ENCODE measurements around the gene RUNX1. TPM values are rescaled to one million over a fixed set of nuclear protein-coding genes. Genes with fewer than 3 reads are reported as not detected.

Gene RUNX1
- total RNA-seq, 1 donor from 2014 or later: 18.7 TPM

DNA sequence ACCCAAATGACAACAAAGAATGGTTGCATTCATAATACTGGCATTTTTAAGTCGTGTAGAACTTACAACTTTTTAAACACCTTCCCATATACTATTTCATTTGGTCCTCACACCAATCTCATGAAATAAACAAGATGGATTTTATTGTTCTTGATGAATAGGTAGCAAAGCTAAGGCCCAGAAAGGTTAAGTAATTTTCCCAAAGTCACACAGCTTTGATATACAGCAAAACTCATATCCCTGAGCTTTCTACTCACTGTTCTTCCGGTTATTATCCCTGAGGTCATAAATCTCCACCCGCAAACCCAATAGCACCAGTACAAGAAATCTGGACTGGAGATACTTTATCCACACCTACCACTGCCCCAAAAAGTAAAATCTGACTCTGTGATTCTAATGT, 186.2 kb downstream of the RUNX1 start:
- Mint-ChIP-seq H3K4me1 (ENCODE audit: unreplicated experiment) (peaks cover 25% of the 10 kb centered on the region), H3K4me3 (ENCODE audit: unreplicated experiment) (no peak overlapping the region), H3K36me3 (ENCODE audit: low read depth, unreplicated experiment) (peaks cover 15% of the 10 kb centered on the region), H3K27ac (ENCODE audit: unreplicated experiment) (peak overlapping the region; percentile 41), H3K27me3 (ENCODE audit: unreplicated experiment) (peaks cover 9% of the 10 kb centered on the region), H3K9me3 (ENCODE audit: unreplicated experiment) (no peaks in the 10 kb centered on the region)
- DNase-seq (ENCODE audit: low spot score): no peak
- no peak for TF ChIP-seq CTCF (IDR thresholded peaks at IDR 0.05; ENCODE audit: unreplicated experiment)

- no peak overlapping the region for H3K27ac Mint-ChIP-seq (ENCODE audit: unreplicated experiment)
- H3K4me3 Mint-ChIP-seq (ENCODE audit: unreplicated experiment): no peak overlapping the region
- H3K4me1 Mint-ChIP-seq (ENCODE audit: unreplicated experiment): peaks cover 14% of the 10 kb centered on the region
- H3K27me3 Mint-ChIP-seq (ENCODE audit: unreplicated experiment): peaks cover 8% of the 10 kb centered on the region
- peaks cover 15% of the 10 kb centered on the region for H3K36me3 Mint-ChIP-seq (ENCODE audit: low read depth, unreplicated experiment)
- no peak for DNase-seq (ENCODE audit: low spot score)
- TF ChIP-seq CTCF (IDR thresholded peaks at IDR 0.05; ENCODE audit: unreplicated experiment): no peak
- no peaks in the 10 kb centered on the region for H3K9me3 Mint-ChIP-seq (ENCODE audit: unreplicated experiment)
These were observed 187.8 kb downstream of the RUNX1 start for GRCh38 chr21:34861258-34861657.

- Mint-ChIP-seq H3K4me1 (ENCODE audit: unreplicated experiment) (peaks cover 3% of the 10 kb centered on the region), H3K9me3 (ENCODE audit: unreplicated experiment) (no peaks in the 10 kb centered on the region), H3K27me3 (ENCODE audit: unreplicated experiment) (peaks cover 5% of the 10 kb centered on the region), H3K27ac (ENCODE audit: unreplicated experiment) (no peak overlapping the region), H3K36me3 (ENCODE audit: low read depth, unreplicated experiment) (peaks cover 11% of the 10 kb centered on the region), H3K4me3 (ENCODE audit: unreplicated experiment) (no peak overlapping the region)
- no peak for DNase-seq (ENCODE audit: low spot score)
- TF ChIP-seq CTCF (IDR thresholded peaks at IDR 0.05; ENCODE audit: unreplicated experiment): no peak
These were observed 189.0 kb downstream of the RUNX1 start for GRCh38 chr21:34859976-34860653.

- Mint-ChIP-seq H3K27me3 (ENCODE audit: unreplicated experiment) (peaks cover 4% of the 10 kb centered on the region), H3K36me3 (ENCODE audit: low read depth, unreplicated experiment) (peaks cover 4% of the 10 kb centered on the region), H3K27ac (ENCODE audit: unreplicated experiment) (no peak overlapping the region), H3K4me3 (ENCODE audit: unreplicated experiment) (no peak overlapping the region), H3K9me3 (ENCODE audit: unreplicated experiment) (no peaks in the 10 kb centered on the region), H3K4me1 (ENCODE audit: unreplicated experiment) (peaks cover 6% of the 10 kb centered on the region)
- TF ChIP-seq CTCF (IDR thresholded peaks at IDR 0.05; ENCODE audit: unreplicated experiment): no peak
- no peak for DNase-seq (ENCODE audit: low spot score)
These were observed 190.5 kb downstream of the RUNX1 start for GRCh38 chr21:34858559-34858958.

- no peak for DNase-seq (ENCODE audit: low spot score)
- Mint-ChIP-seq H3K9me3 (ENCODE audit: unreplicated experiment) (no peaks in the 10 kb centered on the region), H3K4me1 (ENCODE audit: unreplicated experiment) (peaks cover 11% of the 10 kb centered on the region), H3K27ac (ENCODE audit: unreplicated experiment) (no peak overlapping the region), H3K27me3 (ENCODE audit: unreplicated experiment) (peaks cover 2% of the 10 kb centered on the region), H3K4me3 (ENCODE audit: unreplicated experiment) (no peak overlapping the region), H3K36me3 (ENCODE audit: low read depth, unreplicated experiment) (peaks cover under 1% of the 10 kb centered on the region)
- TF ChIP-seq CTCF (IDR thresholded peaks at IDR 0.05; ENCODE audit: unreplicated experiment): peak; percentile 40
These were observed 191.2 kb downstream of the RUNX1 start for GRCh38 chr21:34857874-34858273.
